HepG2 (cell line): ENCODE measurements around the gene NEURL2. TPM values are rescaled to one million over a fixed set of nuclear protein-coding genes. Genes with fewer than 3 reads are reported as not detected.

Experiments used
- CBX2 ChIP-seq, 2 experiments: fragments of 200-600 bp in 1 of 2; sonication (generic); formaldehyde crosslinking in 1 of 2; IDR thresholded peaks; 2 replicates each; pipeline versions ENCODE4 v1.7.0 to v1.8.1; 2018 to 2022; ENCODE audit warnings: low read depth in 2 of 2, low read length in 1 of 2, mild to moderate bottlenecking in 1 of 2, missing genetic modification reagents in 1 of 2
- DBP ChIP-seq: sonication (generic); formaldehyde crosslinking; IDR thresholded peaks from 2 replicates; pipeline ENCODE4 v1.4.0; 2020; ENCODE audit warnings: missing genetic modification reagents; ENCODE audit errors: not compliant biosample characterization
- HMGXB4 ChIP-seq, 2 experiments: sonication (generic) in 1 of 2; formaldehyde crosslinking in 1 of 2; IDR thresholded peaks; 2 replicates each; pipeline versions ENCODE4 v1.4.0 to v1.6.1; 2018 to 2020; ENCODE audit warnings: missing genetic modification reagents in 2 of 2, borderline replicate concordance in 1 of 2, low read depth in 1 of 2, mild to moderate bottlenecking in 1 of 2, missing biosample characterization in 1 of 2
- KIAA2018 ChIP-seq: sonication (generic); formaldehyde crosslinking; IDR thresholded peaks from 2 replicates; pipeline ENCODE4 v1.5.0; 2020; ENCODE audit warnings: mild to moderate bottlenecking, missing genetic modification reagents, borderline replicate concordance
- MYPOP ChIP-seq: sonication (generic); formaldehyde crosslinking; IDR thresholded peaks from 2 replicates; pipeline ENCODE4 v1.8.1; 2023; ENCODE audit warnings: mild to moderate bottlenecking, moderate library complexity, missing genetic modification reagents
- TAF1 ChIP-seq: sonication (generic); formaldehyde crosslinking; IDR thresholded peaks from 2 replicates; pipeline ENCODE4 v1.4.0; 2020; ENCODE audit warnings: missing genetic modification reagents
- TGIF2 ChIP-seq: IDR thresholded peaks from 2 replicates; pipeline ENCODE4 v1.6.1; 2016; ENCODE audit warnings: control low read depth, missing compliant biosample characterization
- ZIK1 ChIP-seq: sonication (generic); formaldehyde crosslinking; IDR thresholded peaks from 2 replicates; pipeline ENCODE4 v1.5.0; 2020; ENCODE audit warnings: mild to moderate bottlenecking, low read depth, missing genetic modification reagents, borderline replicate concordance
- ZNF160 ChIP-seq: sonication (generic); formaldehyde crosslinking; IDR thresholded peaks from 2 replicates; pipeline ENCODE4 v1.8.0; 2022; ENCODE audit warnings: mild to moderate bottlenecking, inconsistent platforms, missing genetic modification reagents
- ZNF446 ChIP-seq: sonication (generic); formaldehyde crosslinking; IDR thresholded peaks from 2 replicates; pipeline ENCODE4 v1.5.0; 2020; ENCODE audit warnings: mild to moderate bottlenecking, missing genetic modification reagents
- ZNF496 ChIP-seq: sonication (generic); formaldehyde crosslinking; IDR thresholded peaks from 2 replicates; pipeline ENCODE4 v1.8.1; 2023; ENCODE audit warnings: mild to moderate bottlenecking, moderate library complexity, missing genetic modification reagents; ENCODE audit not compliant: insufficient replicate concordance
- ZNF530 ChIP-seq: sonication (generic); formaldehyde crosslinking; IDR thresholded peaks from 2 replicates; pipeline ENCODE4 v1.5.0; 2020; ENCODE audit warnings: low read depth, mild to moderate bottlenecking, missing genetic modification reagents
- ZNF580 ChIP-seq: IDR thresholded peaks from 2 replicates; pipeline ENCODE4 v1.6.1; 2016; ENCODE audit warnings: low read depth, borderline replicate concordance
- ZNF772 ChIP-seq: sonication (generic); formaldehyde crosslinking; IDR thresholded peaks from 2 replicates; pipeline ENCODE4 v1.5.0; 2020; ENCODE audit warnings: mild to moderate bottlenecking, missing genetic modification reagents
- ZNF891 ChIP-seq: sonication (generic); formaldehyde crosslinking; IDR thresholded peaks from 2 replicates; pipeline ENCODE4 v1.5.0; 2020; ENCODE audit warnings: mild to moderate bottlenecking, missing genetic modification reagents
- polyA plus RNA-seq, 8 experiments: library from polyadenylated mRNA; depleted of rRNA in 3 of 8; stranded (reverse) in 7 of 8; unstranded in 1 of 8; fragments of >200 nt; fragmentation: Illumina TruSeq in 4 of 8; extraction: Trizol in 4 of 8; gene quantifications; 2 replicates each; pipeline versions ENCODE4 v1.2.1 to v1.2.3, GENCODE V29; 2011 to 2016; ENCODE audit warnings: low read depth in 4 of 8, missing spikeins in 1 of 8, mixed read lengths in 1 of 8; ENCODE audit not compliant: insufficient read depth in 1 of 8
- total RNA-seq, 5 experiments: library from RNA; depleted of rRNA; stranded (reverse); fragments of >200 nt; fragmentation: Illumina TruSeq; extraction: Trizol; gene quantifications; 2 replicates each; pipeline ENCODE4 v1.2.3, GENCODE V29; 2016; ENCODE audit warnings: low read depth in 1 of 5

The NEURL2 gene
- total and polyA plus RNA-seq, 2 of the 13 experiments (the other 11 are each of a cell fraction or from before 2014, with no cell fraction given), result 7.2 to 9.7 TPM

GRCh38 chr20:45857114-45857881, 33.7 kb downstream of the NEURL2 start, which contains the start of the genes ACOT8 and ZSWIM3 (continued):
- no peak for TF ChIP-seq KIAA2018
- 0 out of 2 replicates have a peak, but pooled peaks have one; percentile 38 for TF ChIP-seq ZIK1 (CRISPR knock-in tag)
- TF ChIP-seq ZNF580, result peak; percentile 71; the same call in 1 of the 2 replicates
- no peak for TF ChIP-seq ZNF496 (CRISPR knock-in tag)
- no peak for TF ChIP-seq ZNF160
- TF ChIP-seq HMGXB4 (CRISPR knock-in tag; IDR thresholded peaks at IDR 0.05; ENCODE audit: borderline replicate concordance in 1 of 2, low read depth in 1 of 2), result peak; percentile 74 to 81
- TF ChIP-seq CBX2 (IDR thresholded peaks at IDR 0.05; ENCODE audit: low read depth, low read length), result no peak
- no peak for TF ChIP-seq CBX2 (CRISPR knock-in tag; IDR thresholded peaks at IDR 0.05; ENCODE audit: low read depth)
- peak; percentile 99 for TF ChIP-seq TAF1
- peak; percentile 75; the same call in 1 of the 2 replicates for TF ChIP-seq MYPOP (CRISPR knock-in tag)
- TF ChIP-seq TGIF2, result peak; percentile 99
- TF ChIP-seq ZNF530 (CRISPR knock-in tag), result peak; percentile 38; the same call in 1 of the 2 replicates
- TF ChIP-seq ZNF772 (CRISPR knock-in tag), result peak; percentile 57; the same call in 1 of the 2 replicates
- TF ChIP-seq ZNF891 (CRISPR knock-in tag), result peak; percentile 93
- peak; percentile 81; the same call in 1 of the 2 replicates for TF ChIP-seq ZNF446 (CRISPR knock-in tag)
- no peak for TF ChIP-seq DBP
